DOHH2 (cell line): ENCODE measurements around the gene LSM7.

Experiments used
- H3F3A ChIP-seq: fragments of 200-600 bp; sonication (generic), shearing (Covaris generic); 2 replicates; pipeline ENCODE4 v1.6.0; 2016; ENCODE audit warnings: antibody characterized with exemption, mild to moderate bottlenecking; ENCODE audit not compliant: control insufficient read depth, insufficient read depth
- H3K27ac ChIP-seq: fragments of 200-600 bp; sonication (generic); 2 replicates; pipeline ENCODE4 v1.5.1; 2014; ENCODE audit warnings: low read depth, mild to moderate bottlenecking, low read length, moderate library complexity
- H3K27me3 ChIP-seq: fragments of 200-600 bp; sonication (generic); 2 replicates; pipeline ENCODE4 v1.6.1; 2014; ENCODE audit warnings: mild to moderate bottlenecking, low read length, mixed read lengths; ENCODE audit not compliant: control insufficient read depth
- H3K36me3 ChIP-seq: fragments of 200-600 bp; sonication (generic); 2 replicates; pipeline ENCODE4 v1.6.1; 2014; ENCODE audit warnings: mild to moderate bottlenecking, low read length, moderate library complexity, mixed read lengths; ENCODE audit not compliant: control insufficient read depth
- H3K4me1 ChIP-seq: fragments of 200-600 bp; sonication (generic); 2 replicates; pipeline ENCODE4 v1.6.1; 2014; ENCODE audit warnings: mild to moderate bottlenecking, low read length, mixed read lengths; ENCODE audit not compliant: control insufficient read depth
- H3K4me2 ChIP-seq: fragments of 200-600 bp; sonication (generic); 2 replicates; pipeline ENCODE4 v1.6.0; 2014; ENCODE audit warnings: mild to moderate bottlenecking, low read length, moderate library complexity
- H3K4me3 ChIP-seq: fragments of 200-600 bp; sonication (generic); 2 replicates; pipeline ENCODE4 v1.5.1; 2014; ENCODE audit warnings: mild to moderate bottlenecking, low read length, mixed read lengths
- H3K79me2 ChIP-seq: fragments of 200-600 bp; sonication (generic); 2 replicates; pipeline ENCODE4 v1.6.1; 2014; ENCODE audit warnings: mild to moderate bottlenecking, low read length, mixed read lengths; ENCODE audit not compliant: control insufficient read depth
- H3K9me2 ChIP-seq: fragments of 200-600 bp; sonication (generic); replicated peaks from 2 replicates; pipeline ENCODE4 v1.6.1; 2014; ENCODE audit warnings: mild to moderate bottlenecking, low read length, mixed read lengths; ENCODE audit not compliant: control insufficient read depth
- H3K9me3 ChIP-seq: fragments of 200-600 bp; sonication (generic); 2 replicates; pipeline ENCODE4 v1.6.1; 2014; ENCODE audit warnings: antibody characterized with exemption, low read length, mixed read lengths; ENCODE audit not compliant: control insufficient read depth, insufficient read depth
- H4K20me1 ChIP-seq: fragments of 200-600 bp; sonication (generic); 2 replicates; pipeline ENCODE4 v1.6.0; 2014; ENCODE audit warnings: low read depth, mild to moderate bottlenecking, antibody characterized with exemption, low read length, moderate library complexity; ENCODE audit not compliant: control insufficient read depth, insufficient read depth
- EZH2phosphoT487 ChIP-seq: fragments of 200-600 bp; sonication (generic); IDR thresholded peaks from 2 replicates; pipeline ENCODE4 v1.6.1; 2017; ENCODE audit warnings: borderline replicate concordance, mild to moderate bottlenecking, antibody characterized with exemption, low read length, moderate library complexity, mixed read lengths
- TF ChIP-seq, protein P1 (sequence below): fragments of 200-600 bp; sonication (generic); IDR thresholded peaks from one replicate; pipeline ENCODE4 v1.5.1; 2014; ENCODE audit warnings: antibody characterized with exemption, mild to moderate bottlenecking, low read depth, low read length; ENCODE audit not compliant: poor library complexity, severe bottlenecking

LSM7 gene

DNA sequence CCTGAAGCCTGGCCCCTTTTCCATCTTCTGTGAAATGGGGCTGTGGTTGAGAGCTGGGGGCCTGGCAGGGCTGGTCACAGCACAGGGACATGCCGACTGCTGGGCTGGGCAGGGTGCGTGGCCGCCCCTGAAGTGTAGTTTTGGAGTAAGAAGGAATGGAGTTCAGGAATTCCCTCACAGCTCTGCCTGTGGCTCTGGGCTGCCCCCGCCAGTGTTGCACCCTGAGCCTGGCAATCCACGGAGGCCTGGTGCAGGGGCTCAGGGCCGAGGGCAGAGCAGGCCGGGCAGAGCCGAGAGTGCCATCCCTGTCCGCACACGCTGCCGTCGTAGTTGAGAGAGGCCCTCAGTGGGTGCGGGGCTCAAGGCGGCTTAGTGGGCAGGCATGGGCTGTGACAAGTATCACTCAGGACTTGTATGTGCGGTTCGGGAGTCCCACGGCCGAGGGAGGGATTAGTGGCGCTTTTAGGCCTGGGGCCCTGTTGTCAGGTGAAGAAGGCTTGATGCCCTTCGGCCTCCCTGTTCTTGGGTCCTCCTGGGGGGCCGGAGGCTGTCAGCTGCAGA lies 9.7 kb upstream of the LSM7 start:
- no peak overlapping the region for H3K27ac ChIP-seq
- no peak for TF ChIP-seq EZH2phosphoT487
- TF ChIP-seq, protein P1, sequence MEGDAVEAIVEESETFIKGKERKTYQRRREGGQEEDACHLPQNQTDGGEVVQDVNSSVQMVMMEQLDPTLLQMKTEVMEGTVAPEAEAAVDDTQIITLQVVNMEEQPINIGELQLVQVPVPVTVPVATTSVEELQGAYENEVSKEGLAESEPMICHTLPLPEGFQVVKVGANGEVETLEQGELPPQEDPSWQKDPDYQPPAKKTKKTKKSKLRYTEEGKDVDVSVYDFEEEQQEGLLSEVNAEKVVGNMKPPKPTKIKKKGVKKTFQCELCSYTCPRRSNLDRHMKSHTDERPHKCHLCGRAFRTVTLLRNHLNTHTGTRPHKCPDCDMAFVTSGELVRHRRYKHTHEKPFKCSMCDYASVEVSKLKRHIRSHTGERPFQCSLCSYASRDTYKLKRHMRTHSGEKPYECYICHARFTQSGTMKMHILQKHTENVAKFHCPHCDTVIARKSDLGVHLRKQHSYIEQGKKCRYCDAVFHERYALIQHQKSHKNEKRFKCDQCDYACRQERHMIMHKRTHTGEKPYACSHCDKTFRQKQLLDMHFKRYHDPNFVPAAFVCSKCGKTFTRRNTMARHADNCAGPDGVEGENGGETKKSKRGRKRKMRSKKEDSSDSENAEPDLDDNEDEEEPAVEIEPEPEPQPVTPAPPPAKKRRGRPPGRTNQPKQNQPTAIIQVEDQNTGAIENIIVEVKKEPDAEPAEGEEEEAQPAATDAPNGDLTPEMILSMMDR, result no peak
- no peaks in the 10 kb centered on the region for H3K27me3 ChIP-seq
- peaks cover 11% of the 10 kb centered on the region for H3K4me1 ChIP-seq
- H3K9me2 ChIP-seq, result no peaks in the 10 kb centered on the region
- peaks cover 19% of the 10 kb centered on the region; the same call in 1 of the 2 replicates for H3K9me3 ChIP-seq
- no peak overlapping the region for H3K4me2 ChIP-seq
- H3K79me2 ChIP-seq, result peaks cover 62% of the 10 kb centered on the region
- peaks cover 25% of the 10 kb centered on the region for H4K20me1 ChIP-seq
- no peak overlapping the region for H3K4me3 ChIP-seq
- peaks cover 69% of the 10 kb centered on the region for H3K36me3 ChIP-seq
- peaks cover 11% of the 10 kb centered on the region for H3F3A ChIP-seq

GRCh38 chr19:2337329-2337707 lies 8.9 kb upstream of the LSM7 start:
- H3K27me3 ChIP-seq, result no peaks in the 10 kb centered on the region
- peaks cover 25% of the 10 kb centered on the region for H4K20me1 ChIP-seq
- H3K4me1 ChIP-seq, result peaks cover 19% of the 10 kb centered on the region
- no peak overlapping the region for H3K4me2 ChIP-seq
- H3K9me3 ChIP-seq, result peaks cover 19% of the 10 kb centered on the region; the same call in 1 of the 2 replicates
- peaks cover 14% of the 10 kb centered on the region for H3F3A ChIP-seq
- H3K79me2 ChIP-seq, result peaks cover 66% of the 10 kb centered on the region
- no peak overlapping the region for H3K4me3 ChIP-seq
- no peak overlapping the region for H3K27ac ChIP-seq
- H3K9me2 ChIP-seq, result no peaks in the 10 kb centered on the region
- peaks cover 63% of the 10 kb centered on the region for H3K36me3 ChIP-seq
- TF ChIP-seq EZH2phosphoT487, result no peak
- TF ChIP-seq, protein P1, result no peak

- H3K9me3 ChIP-seq, result peaks cover 19% of the 10 kb centered on the region; the same call in 1 of the 2 replicates
- H3K36me3 ChIP-seq, result peaks cover 64% of the 10 kb centered on the region
- no peak overlapping the region for H3K4me3 ChIP-seq
- peaks cover 25% of the 10 kb centered on the region for H4K20me1 ChIP-seq
- H3K27ac ChIP-seq, result no peak overlapping the region
- TF ChIP-seq, protein P1, result no peak
- TF ChIP-seq EZH2phosphoT487, result no peak
- no peaks in the 10 kb centered on the region for H3K9me2 ChIP-seq
- peaks cover 25% of the 10 kb centered on the region for H3K4me1 ChIP-seq
- peaks cover 72% of the 10 kb centered on the region for H3K79me2 ChIP-seq
- H3K27me3 ChIP-seq, result no peaks in the 10 kb centered on the region
- peaks cover 14% of the 10 kb centered on the region for H3F3A ChIP-seq
- H3K4me2 ChIP-seq, result no peak overlapping the region
Observed at GRCh38 chr19:2336528-2337328, 8.3 kb upstream of the LSM7 start.
